AG09309 (cell line): Measurements from ENCODE around the gene HNRNPR.

Experiments used
- DNase-seq: peaks from one replicate; pipeline ENCODE4 v3.0.0-alpha.2; 2010; ENCODE audit warnings: low read depth
- H3K4me3 ChIP-seq: 2 replicates; pipeline ENCODE4 v1.5.1; 2011; ENCODE audit warnings: mild to moderate bottlenecking, low read depth, low read length, moderate library complexity; ENCODE audit not compliant: control insufficient read depth
- CTCF ChIP-seq: IDR thresholded peaks from 2 replicates; pipeline ENCODE4 v1.5.1; 2011; ENCODE audit warnings: mild to moderate bottlenecking, low read depth, low read length, inconsistent platforms; ENCODE audit not compliant: insufficient read depth, control insufficient read depth; ENCODE audit errors: missing control alignments

Gene HNRNPR

GRCh38 chr1:23367791-23368561 is 23.9 kb upstream of the HNRNPR start:
- no peak for TF ChIP-seq CTCF
- DNase-seq = peak; percentile 93
- peak overlapping the region; percentile 80 for H3K4me3 ChIP-seq

GRCh38 chr1:23367451-23367790 is 23.3 kb upstream of the HNRNPR start:
- no peak for DNase-seq
- peak overlapping the region; percentile 80 for H3K4me3 ChIP-seq
- no peak for TF ChIP-seq CTCF

- no peak overlapping the region for H3K4me3 ChIP-seq
- DNase-seq = no peak
- TF ChIP-seq CTCF = no peak
Measured at GRCh38 chr1:23366598-23366997, 22.5 kb upstream of the HNRNPR start.

GRCh38 chr1:23366146-23366545 is 22.1 kb upstream of the HNRNPR start:
- TF ChIP-seq CTCF = no peak
- no peak overlapping the region for H3K4me3 ChIP-seq
- DNase-seq = no peak

- H3K4me3 ChIP-seq = no peak overlapping the region
- TF ChIP-seq CTCF = no peak
- DNase-seq = no peak
Measured at GRCh38 chr1:23362218-23362713, 18.2 kb upstream of the HNRNPR start.

GRCh38 chr1:23358310-23358875 is 14.3 kb upstream of the HNRNPR start:
- no peak for DNase-seq
- TF ChIP-seq CTCF = no peak
- H3K4me3 ChIP-seq = no peak overlapping the region
